GM12878 (cell line): ENCODE data around the gene PCBP4. TPM values are rescaled to one million over a fixed set of nuclear protein-coding genes. Genes with fewer than 3 reads are reported as not detected.

Experiments used
- ATAC-seq: fragments of 200-7000 bp; cut with Tn5 transposase; 3 replicates; pipeline ENCODE4 v1.9.1; 2020; ENCODE audit warnings: mild to moderate bottlenecking, moderate library complexity
- BruUV-seq: library from RNA; stranded (reverse); fragments of 400-500 nt; replicated peaks from 2 replicates; lab custom pipeline; 2021; lab: Mats Ljungman, UMichigan
- CTCF ChIA-PET: fragments of 300-600 bp; sonication (Branson Sonifier 250); formaldehyde crosslinking; extraction: SDS; loops from one replicate; lab custom pipeline; 2021; ENCODE audit warnings: inconsistent platforms; lab: Yijun Ruan, JAX
- POLR2A ChIA-PET: fragments of 350-600 bp; formaldehyde crosslinking; extraction: SDS; loops from one replicate; lab custom pipeline; 2021; ENCODE audit warnings: inconsistent platforms; lab: Charles Lee
- RAD21 ChIA-PET: fragments of 300-600 bp; sonication (Branson Sonifier 250); formaldehyde crosslinking; loops from one replicate; lab custom pipeline; 2023; ENCODE audit warnings: antibody characterized with exemption; ENCODE audit not compliant: unreplicated experiment; lab: Charles Lee
- SMC1A ChIA-PET: fragments of 300-600 bp; sonication (Branson Sonifier 250); formaldehyde crosslinking; loops from one replicate; lab custom pipeline; 2023; ENCODE audit not compliant: unreplicated experiment, uncharacterized antibody; lab: Charles Lee
- DNase-seq: peaks from one replicate; pipeline ENCODE4 v3.0.0-alpha.2; 2011; ENCODE audit warnings: low read depth, low spot score
- FAIRE-seq: peaks from 3 replicates; lab custom pipeline; 2011; peaks lifted over from hg19 to GRCh38; lab: Jason Lieb, UNC
- H2AFZ ChIP-seq: 2 replicates; pipeline ENCODE4 v1.6.0; 2011; ENCODE audit warnings: low read depth, low read length, control low read depth; ENCODE audit not compliant: control insufficient read depth
- H3K27ac ChIP-seq: 2 replicates; pipeline ENCODE4 v1.5.1; 2011; ENCODE audit warnings: control low read depth; ENCODE audit not compliant: control insufficient read depth, insufficient read depth
- H3K27me3 ChIP-seq, 2 experiments: replicated peaks in 1 of 2; 2 replicates each; pipeline versions ENCODE4 v1.6.0 to v1.6.1; 2011; ENCODE audit warnings: low read length in 1 of 2; ENCODE audit not compliant: control insufficient read depth in 2 of 2, insufficient read depth in 2 of 2
- H3K36me3 ChIP-seq, 2 experiments: 2 replicates each; pipeline ENCODE4 v1.5.1; 2011; ENCODE audit warnings: low read length in 1 of 2; ENCODE audit not compliant: control insufficient read depth in 2 of 2, insufficient read depth in 2 of 2
- H3K4me1 ChIP-seq: 2 replicates; pipeline ENCODE4 v1.6.1; 2011; ENCODE audit warnings: mild to moderate bottlenecking, low read length, moderate library complexity, mixed read lengths; ENCODE audit not compliant: control insufficient read depth, insufficient read depth
- H3K4me2 ChIP-seq: 2 replicates; pipeline ENCODE4 v1.6.0; 2011; ENCODE audit warnings: control low read depth; ENCODE audit not compliant: control insufficient read depth, insufficient read depth
- H3K4me3 ChIP-seq: fragments of 200-600 bp; sonication (generic); 2 replicates; pipeline ENCODE4 v1.5.1; 2016
- H3K79me2 ChIP-seq: 2 replicates; pipeline ENCODE4 v1.6.0; 2011; ENCODE audit warnings: low read length; ENCODE audit not compliant: control insufficient read depth, insufficient read depth
- H3K9ac ChIP-seq: 2 replicates; pipeline ENCODE4 v1.8.0; 2011; ENCODE audit warnings: low read length, control low read depth, mixed read lengths; ENCODE audit not compliant: control insufficient read depth, insufficient read depth
- H3K9me3 ChIP-seq: replicated peaks from 3 replicates; pipeline ENCODE4 v1.5.1; 2011; ENCODE audit warnings: mild to moderate bottlenecking, low read length; ENCODE audit not compliant: control insufficient read depth, insufficient read depth
- H4K20me1 ChIP-seq: 2 replicates; pipeline ENCODE4 v1.6.0; 2011; ENCODE audit not compliant: control insufficient read depth, insufficient read depth
- BACH1 ChIP-seq: fragments of 450-650 bp; IDR thresholded peaks from 2 replicates; pipeline ENCODE4 v1.6.1; 2017; ENCODE audit warnings: mild to moderate bottlenecking, borderline replicate concordance
- CBX3 ChIP-seq: fragments of 200-600 bp; sonication (generic); IDR thresholded peaks from 2 replicates; pipeline ENCODE4 v1.6.1; 2016; ENCODE audit warnings: low read depth, borderline replicate concordance
- CHD4 ChIP-seq: fragments of 200-600 bp; sonication (generic); IDR thresholded peaks from 2 replicates; pipeline ENCODE4 v1.6.1; 2016; ENCODE audit warnings: mild to moderate bottlenecking
- IKZF2 ChIP-seq, 2 experiments: fragments of 450-650 bp; IDR thresholded peaks; 2 replicates each; pipeline ENCODE4 v1.6.1; 2017; ENCODE audit warnings: mild to moderate bottlenecking in 2 of 2, moderate library complexity in 2 of 2
- NR2C1 ChIP-seq: fragments of 450-650 bp; IDR thresholded peaks from 2 replicates; pipeline ENCODE4 v1.6.1; 2017; ENCODE audit warnings: antibody characterized with exemption, mild to moderate bottlenecking, moderate library complexity
- NR2C2 ChIP-seq: IDR thresholded peaks from 2 replicates; pipeline ENCODE4 v1.6.1; 2011; ENCODE audit warnings: borderline replicate concordance, low read depth; ENCODE audit not compliant: control insufficient read depth, insufficient read length
- SIX5 ChIP-seq: IDR thresholded peaks from 2 replicates; pipeline ENCODE4 v1.6.1; 2011; ENCODE audit warnings: mild to moderate bottlenecking, low read depth, low read length, moderate library complexity; ENCODE audit not compliant: severe bottlenecking
- SMC3 ChIP-seq: IDR thresholded peaks from 2 replicates; pipeline ENCODE4 v1.6.1; 2011; ENCODE audit warnings: low read length, improper control_type of control experiment, borderline replicate concordance
- SRF ChIP-seq, 2 experiments: IDR thresholded peaks; 2 replicates each; pipeline ENCODE4 v1.6.1; 2011; ENCODE audit warnings: low read depth in 2 of 2, low read length in 2 of 2, mild to moderate bottlenecking in 1 of 2, moderate library complexity in 1 of 2
- SUPT20H ChIP-seq: IDR thresholded peaks from 2 replicates; pipeline ENCODE4 v1.6.1; 2011; ENCODE audit warnings: low read depth, mild to moderate bottlenecking, low read length, moderate library complexity, borderline replicate concordance; ENCODE audit not compliant: control insufficient read depth
- YBX1 ChIP-seq: fragments of 450-650 bp; IDR thresholded peaks from 2 replicates; pipeline ENCODE4 v1.6.1; 2016; ENCODE audit warnings: antibody characterized with exemption
- YY1 ChIP-seq: IDR thresholded peaks from 2 replicates; pipeline ENCODE4 v1.6.1; 2011; ENCODE audit warnings: low read depth, mild to moderate bottlenecking, low read length
- WGBS: methylation state at CpG from one replicate; pipeline ENCODE4 v1.1.6; 2016; ENCODE audit warnings: low lambda C conversion rate; ENCODE audit not compliant: insufficient replicate concordance, insufficient coverage; ENCODE audit errors: missing lambda C conversion rate; 5-methylcytosine and 5-hydroxymethylcytosine counted together
- in situ Hi-C: fragments of 300-500 bp; cut with MboI; formaldehyde crosslinking; loops from 9 replicates; pipeline ENCODE4 v1.14.3; 2018; ENCODE audit warnings: mixed read lengths
- intact Hi-C: fragments of 100-400 bp; cut with micrococcal nuclease; formaldehyde crosslinking; loops from one replicate; pipeline ENCODE4 v1.14.2; 2022; ENCODE audit not compliant: unreplicated experiment
- polyA plus RNA-seq, 11 experiments: library from polyadenylated mRNA; depleted of rRNA in 4 of 11; unstranded in 6 of 11; stranded (reverse) in 5 of 11; fragments of >200 nt; fragmentation: Nextera tagmentation in 4 of 11; fragmentation: Illumina TruSeq in 1 of 11; extraction: Ambion mirVana in 4 of 11; extraction: Trizol in 1 of 11; gene quantifications; 1 replicate in 1 of 11; 2 replicates in 10 of 11; pipeline versions ENCODE4 v1.2.1 to v1.2.3, GENCODE V29; 2011 to 2016; ENCODE audit warnings: inconsistent platforms in 2 of 11, missing spikeins in 2 of 11, low read depth in 1 of 11
- total RNA-seq, 4 experiments: library from RNA; depleted of rRNA in 3 of 4; stranded (reverse); fragments of >200 nt in 3 of 4; fragmentation: Illumina TruSeq in 1 of 4; extraction: Trizol in 1 of 4; gene quantifications; 2 replicates each; pipeline versions ENCODE4 v1.2.1 to v1.2.3, GENCODE V29; 2013 to 2021
- TF ChIP-seq, protein P1 (sequence below): IDR thresholded peaks from 2 replicates; pipeline ENCODE4 v1.6.1; 2011; ENCODE audit warnings: low read depth, mild to moderate bottlenecking, low read length, moderate library complexity, borderline replicate concordance; ENCODE audit errors: extremely low read depth
- TF ChIP-seq, protein P2 (sequence below): fragments of 450-650 bp; formaldehyde crosslinking; IDR thresholded peaks from 2 replicates; pipeline ENCODE4 v1.5.0; 2022; ENCODE audit warnings: mild to moderate bottlenecking, missing genetic modification characterization
- TF ChIP-seq, protein P3 (sequence below): IDR thresholded peaks from 2 replicates; pipeline ENCODE4 v1.6.1; 2011; ENCODE audit warnings: borderline replicate concordance, low read depth, mild to moderate bottlenecking, moderate library complexity, mixed read lengths, low read length; ENCODE audit not compliant: insufficient read depth; ENCODE audit errors: extremely low read length

PCBP4 gene
- total and polyA plus RNA-seq, 10 of the 15 experiments (the other 5 are each of a cell fraction or from before 2014, with no cell fraction given), result 0.05 to 14.5 (median 4.2) TPM

DNA sequence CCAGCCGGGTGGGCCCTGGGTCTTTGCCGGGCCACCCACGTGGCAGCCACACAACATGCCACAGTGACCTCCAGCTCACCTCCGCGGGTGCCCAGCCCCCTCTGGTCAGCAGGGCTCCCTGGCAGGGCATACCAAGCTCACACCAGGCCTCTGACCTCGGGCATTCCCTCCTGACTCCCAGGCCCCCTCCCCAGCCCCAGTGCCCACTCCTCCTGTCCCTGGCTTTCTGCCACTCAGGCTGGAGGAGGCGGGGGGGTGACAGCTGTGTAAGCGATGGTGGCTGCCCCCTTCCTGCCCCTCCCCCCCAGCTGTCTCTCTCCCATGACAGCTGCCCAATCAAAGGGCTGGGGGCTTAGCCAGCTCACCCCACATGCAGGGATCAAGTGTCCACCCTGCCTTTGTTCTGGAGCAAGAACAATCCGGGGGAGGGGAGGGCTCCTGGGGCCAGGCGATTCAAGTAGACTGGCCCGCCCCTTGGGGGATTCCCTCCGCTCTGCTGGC, 3.3 kb downstream of the PCBP4 start:
- DNase-seq (no peak), ATAC-seq (no peak), FAIRE-seq (no peak)
- 46% methylated on average over 10 of the region's 12 CpGs for WGBS
- Histone ChIP-seq H3K36me3 (no peaks in the 10 kb centered on the region), H3K9me3 (no peaks in the 10 kb centered on the region), H3K27ac (no peak overlapping the region), H3K79me2 (no peaks in the 10 kb centered on the region), H3K4me3 (no peak overlapping the region), H3K4me2 (no peak overlapping the region), H3K9ac (no peak overlapping the region), H2AFZ (no peak overlapping the region), H3K27me3 (no peaks in the 10 kb centered on the region; a peak in 2 of 4 replicates), H4K20me1 (no peaks in the 10 kb centered on the region), H3K4me1 (peaks cover 6% of the 10 kb centered on the region; the same call in 1 of the 2 replicates)
- intact Hi-C loops (no loop called here), in situ Hi-C loops (no loop called here)
- TF ChIP-seq SUPT20H, result no peak
- TF ChIP-seq, protein P1, sequence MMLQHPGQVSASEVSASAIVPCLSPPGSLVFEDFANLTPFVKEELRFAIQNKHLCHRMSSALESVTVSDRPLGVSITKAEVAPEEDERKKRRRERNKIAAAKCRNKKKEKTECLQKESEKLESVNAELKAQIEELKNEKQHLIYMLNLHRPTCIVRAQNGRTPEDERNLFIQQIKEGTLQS, result no peak
- TF ChIP-seq YY1, result no peak
- TF ChIP-seq SIX5, result no peak
- TF ChIP-seq IKZF2 (IDR thresholded peaks at IDR 0.05), result no peak
- TF ChIP-seq CBX3, result no peak
- TF ChIP-seq NR2C2, result no peak
- TF ChIP-seq, protein P2, sequence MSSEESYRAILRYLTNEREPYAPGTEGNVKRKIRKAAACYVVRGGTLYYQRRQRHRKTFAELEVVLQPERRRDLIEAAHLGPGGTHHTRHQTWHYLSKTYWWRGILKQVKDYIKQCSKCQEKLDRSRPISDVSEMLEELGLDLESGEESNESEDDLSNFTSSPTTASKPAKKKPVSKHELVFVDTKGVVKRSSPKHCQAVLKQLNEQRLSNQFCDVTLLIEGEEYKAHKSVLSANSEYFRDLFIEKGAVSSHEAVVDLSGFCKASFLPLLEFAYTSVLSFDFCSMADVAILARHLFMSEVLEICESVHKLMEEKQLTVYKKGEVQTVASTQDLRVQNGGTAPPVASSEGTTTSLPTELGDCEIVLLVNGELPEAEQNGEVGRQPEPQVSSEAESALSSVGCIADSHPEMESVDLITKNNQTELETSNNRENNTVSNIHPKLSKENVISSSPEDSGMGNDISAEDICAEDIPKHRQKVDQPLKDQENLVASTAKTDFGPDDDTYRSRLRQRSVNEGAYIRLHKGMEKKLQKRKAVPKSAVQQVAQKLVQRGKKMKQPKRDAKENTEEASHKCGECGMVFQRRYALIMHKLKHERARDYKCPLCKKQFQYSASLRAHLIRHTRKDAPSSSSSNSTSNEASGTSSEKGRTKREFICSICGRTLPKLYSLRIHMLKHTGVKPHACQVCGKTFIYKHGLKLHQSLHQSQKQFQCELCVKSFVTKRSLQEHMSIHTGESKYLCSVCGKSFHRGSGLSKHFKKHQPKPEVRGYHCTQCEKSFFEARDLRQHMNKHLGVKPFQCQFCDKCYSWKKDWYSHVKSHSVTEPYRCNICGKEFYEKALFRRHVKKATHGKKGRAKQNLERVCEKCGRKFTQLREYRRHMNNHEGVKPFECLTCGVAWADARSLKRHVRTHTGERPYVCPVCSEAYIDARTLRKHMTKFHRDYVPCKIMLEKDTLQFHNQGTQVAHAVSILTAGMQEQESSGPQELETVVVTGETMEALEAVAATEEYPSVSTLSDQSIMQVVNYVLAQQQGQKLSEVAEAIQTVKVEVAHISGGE (CRISPR knock-in tag), result no peak
- no peak for TF ChIP-seq NR2C1
- no peak for TF ChIP-seq YBX1
- TF ChIP-seq SRF (IDR thresholded peaks at IDR 0.05; ENCODE audit: low read depth in 2 of 2, low read length in 2 of 2), result no peak
- TF ChIP-seq BACH1, result no peak
- TF ChIP-seq, protein P3, sequence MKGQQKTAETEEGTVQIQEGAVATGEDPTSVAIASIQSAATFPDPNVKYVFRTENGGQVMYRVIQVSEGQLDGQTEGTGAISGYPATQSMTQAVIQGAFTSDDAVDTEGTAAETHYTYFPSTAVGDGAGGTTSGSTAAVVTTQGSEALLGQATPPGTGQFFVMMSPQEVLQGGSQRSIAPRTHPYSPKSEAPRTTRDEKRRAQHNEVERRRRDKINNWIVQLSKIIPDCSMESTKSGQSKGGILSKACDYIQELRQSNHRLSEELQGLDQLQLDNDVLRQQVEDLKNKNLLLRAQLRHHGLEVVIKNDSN, result no peak
- TF ChIP-seq CHD4, result no peak
- TF ChIP-seq SMC3, result no peak
- ChIA-PET RAD21 (no interaction called here), POLR2A (no interaction called here), SMC1A (interaction anchor here (1.2 to 1.5 kb wide), 2 partner anchors 11 to 13 kb away, joined by 3 to 4 read pairs; partner anchors contain the start of gene ABHD14A), CTCF (interaction anchor here (1.3 kb wide), 1 partner anchor 10 kb away, joined by 6 read pairs; the partner anchor contains the start of gene ABHD14B)
- no TSS peak for BruUV-seq
